Stimulated activated CD8-positive, alpha-beta memory T cell treated with anti-CD3 and anti-CD28 coated beads, Interleukin-15, amount 100 ng/mL, for 48 hours (primary cell): ENCODE data around the gene MBNL1.

Experiments used
- DNase-seq, 2 donors: peaks; one replicate each; pipeline ENCODE4 v3.0.0-alpha.2; 2020; ENCODE audit warnings: low read depth in 2 of 2

The MBNL1 gene

DNA sequence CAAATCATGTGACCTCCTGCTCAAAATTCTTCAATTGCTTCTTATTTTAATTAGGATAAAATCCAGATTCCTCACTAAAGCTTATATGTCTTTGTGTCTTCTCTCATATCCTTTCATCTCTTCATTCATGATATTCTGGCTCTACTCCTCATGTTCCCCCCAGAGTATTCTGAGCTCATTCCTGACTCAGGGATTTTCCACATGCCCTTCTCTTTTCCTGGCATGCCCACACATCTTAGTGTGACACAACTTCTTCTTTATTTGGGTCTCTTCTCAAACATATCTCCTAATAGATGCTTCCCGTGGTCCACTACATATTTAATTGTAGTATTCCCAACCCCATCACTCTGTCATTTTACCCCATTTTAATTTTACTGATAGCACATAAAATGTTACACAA, 15.2 kb upstream of the MBNL1 start:
- no peak for DNase-seq

- no peak for DNase-seq
Measured at GRCh38 chr3:152254041-152254440, 14.7 kb upstream of the MBNL1 start.

DNA sequence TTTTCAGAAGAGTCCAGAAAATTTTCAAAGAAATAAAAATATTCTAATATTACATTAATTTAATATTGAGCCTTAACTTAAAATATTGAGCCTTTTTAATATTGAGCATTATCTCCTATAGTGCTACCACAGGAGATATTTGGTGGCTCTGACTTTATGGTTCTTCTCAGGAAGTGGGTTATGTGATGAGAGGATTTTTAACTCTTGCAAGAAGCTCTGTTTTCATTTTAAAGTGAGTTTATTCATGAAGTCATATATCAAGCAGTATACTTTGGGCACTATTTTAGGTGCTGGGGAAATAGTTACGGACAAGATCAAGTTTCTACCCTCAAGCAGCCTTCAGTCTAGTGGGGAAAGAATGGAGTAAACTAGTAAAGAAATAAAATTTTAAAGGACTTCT, 13.4 kb upstream of the MBNL1 start:
- DNase-seq, result no peak

DNA sequence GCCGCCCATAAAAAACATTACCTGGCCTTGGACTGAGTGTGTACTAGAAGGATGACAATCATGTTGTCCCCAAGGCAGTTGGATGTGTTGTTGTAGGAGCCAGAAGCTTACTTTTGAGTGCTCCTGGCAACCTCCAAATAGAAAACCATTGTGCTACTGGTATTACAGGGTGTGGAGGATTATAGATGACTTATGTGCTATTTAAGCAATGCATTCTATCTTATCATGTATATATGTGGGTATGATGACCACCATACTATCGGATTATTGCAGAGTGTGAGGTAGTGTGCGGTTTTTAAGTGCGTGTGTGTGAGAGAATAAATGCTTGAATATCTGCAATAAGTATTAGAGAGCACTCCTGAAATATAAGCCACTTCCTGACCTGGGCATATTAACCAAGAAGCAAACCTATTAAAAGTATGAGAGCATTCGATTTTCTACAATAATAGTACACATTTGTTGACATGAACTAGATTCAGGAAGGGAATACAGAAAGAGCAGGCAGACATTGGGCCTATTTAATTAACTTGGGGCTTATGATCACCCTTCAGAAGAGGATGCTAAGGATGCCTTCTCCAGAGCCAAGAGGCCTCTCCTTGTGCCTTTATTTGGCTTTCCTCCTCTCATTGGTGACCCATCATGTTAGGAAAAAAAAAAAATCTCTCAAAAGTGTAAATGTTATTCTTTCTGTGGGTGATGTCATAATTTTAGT, 11.7 kb upstream of the MBNL1 start:
- no peak for DNase-seq

- DNase-seq, result no peak
Measured at GRCh38 chr3:152257563-152258035, 11.1 kb upstream of the MBNL1 start.

DNA sequence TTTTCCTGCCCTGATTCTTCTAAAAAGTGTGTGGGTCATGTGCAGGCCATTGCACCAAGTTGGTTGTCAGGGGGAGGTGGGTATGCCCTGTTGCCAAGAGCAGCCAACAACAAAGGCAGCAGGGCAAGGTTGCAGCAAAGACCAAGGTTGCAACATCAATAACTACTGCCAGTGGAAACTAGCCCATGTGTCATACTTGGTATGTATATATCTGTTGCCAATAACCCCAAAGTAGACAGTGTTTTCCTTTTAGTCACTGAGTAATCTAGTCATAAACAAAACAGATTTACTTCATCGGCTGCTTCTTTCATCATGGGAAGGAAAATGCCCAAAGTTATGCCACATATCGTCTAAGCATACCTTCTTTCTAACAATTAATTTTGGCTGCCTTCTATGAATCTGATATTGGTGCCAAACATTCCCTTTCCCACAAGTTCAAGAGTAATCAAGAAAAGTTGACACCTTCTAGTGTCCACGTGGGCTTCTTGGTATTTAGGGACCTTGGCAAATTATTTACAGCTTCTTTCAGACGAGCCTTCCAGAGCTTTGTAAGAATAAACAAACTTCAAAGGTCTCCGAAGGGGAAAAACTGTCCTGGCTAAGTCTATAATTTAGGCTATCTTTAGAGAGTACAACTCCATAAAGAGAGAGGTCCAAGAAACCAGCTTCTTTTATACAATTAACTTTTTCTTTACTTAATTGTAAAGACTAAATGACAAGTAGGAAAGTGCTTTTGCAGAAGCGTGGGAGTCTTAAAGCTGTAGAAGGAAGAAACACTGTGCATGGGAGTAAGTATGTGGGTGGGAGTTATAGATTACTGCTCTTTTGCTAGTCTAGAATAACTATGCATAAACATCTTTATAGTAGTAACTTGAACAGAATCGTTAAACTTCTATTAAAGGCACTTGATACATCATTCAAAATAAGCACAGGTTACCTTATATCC, 10.0 kb upstream of the MBNL1 start:
- peak; percentile 48 to 61 for DNase-seq

DNA sequence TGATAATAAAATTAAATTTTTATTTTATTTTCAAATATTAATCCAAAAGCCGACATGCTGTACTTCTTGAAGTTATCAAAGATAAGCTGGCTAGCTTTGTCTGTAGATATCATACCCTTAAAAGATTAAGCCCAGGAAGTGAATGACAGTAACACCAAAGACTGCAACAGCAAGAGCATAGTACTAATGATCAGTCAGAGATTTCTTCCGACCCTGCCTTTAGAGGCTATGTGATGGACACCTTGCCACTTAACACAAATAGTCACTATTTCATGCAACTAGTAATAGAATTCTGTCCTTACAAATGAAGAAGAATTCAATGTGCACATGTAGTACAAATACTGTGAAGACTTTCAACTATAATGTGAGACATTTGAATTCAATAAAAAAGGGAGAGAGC, 9.3 kb upstream of the MBNL1 start:
- no peak for DNase-seq

- DNase-seq, result no peak
Measured at GRCh38 chr3:152260026-152260425, 8.7 kb upstream of the MBNL1 start.

DNA sequence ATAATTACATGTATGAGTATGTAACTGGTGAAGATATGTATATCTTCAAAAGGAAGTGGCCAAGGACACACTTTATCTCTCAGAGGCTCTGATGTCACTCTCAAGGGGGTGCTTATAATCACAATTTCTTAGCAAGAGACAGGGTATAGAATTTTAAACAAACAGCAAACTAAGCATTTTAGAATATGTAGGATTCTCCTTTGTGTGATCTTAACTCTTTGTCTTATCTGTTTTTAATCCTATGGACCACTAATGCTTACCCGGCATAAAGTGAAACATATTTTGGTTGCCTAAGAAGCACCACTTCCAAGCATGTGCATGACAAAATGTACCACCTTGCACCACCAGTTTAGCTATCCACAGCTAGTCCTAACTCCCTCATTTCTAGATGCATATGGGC, 8.2 kb upstream of the MBNL1 start:
- DNase-seq, result no peak

- DNase-seq, result no peak
Measured at GRCh38 chr3:152261329-152261728, 7.4 kb upstream of the MBNL1 start.

- no peak for DNase-seq
Measured at GRCh38 chr3:152263711-152264110, 5.0 kb upstream of the MBNL1 start.

DNA sequence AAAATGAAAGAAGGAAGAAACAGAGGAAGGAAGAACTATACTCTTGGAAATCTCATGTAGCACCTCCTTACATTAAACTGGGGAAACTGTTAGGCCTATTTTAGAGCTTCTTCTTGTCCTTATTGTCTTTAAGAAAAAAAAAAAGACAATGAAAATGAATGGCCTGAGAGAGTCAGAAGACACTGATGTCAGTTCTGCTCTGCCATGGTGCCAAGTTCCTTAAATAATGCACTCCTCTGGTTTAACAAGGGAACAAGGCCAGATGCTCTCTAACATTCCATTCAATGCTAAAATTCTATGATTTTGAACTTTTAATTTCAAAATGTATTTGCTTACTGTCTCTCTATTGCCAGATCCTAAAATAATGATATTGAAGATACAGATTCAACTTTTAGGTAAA, 4.4 kb upstream of the MBNL1 start:
- no peak for DNase-seq

- DNase-seq, result no peak
Measured at GRCh38 chr3:152266221-152266995, 2.3 kb upstream of the MBNL1 start.

DNA sequence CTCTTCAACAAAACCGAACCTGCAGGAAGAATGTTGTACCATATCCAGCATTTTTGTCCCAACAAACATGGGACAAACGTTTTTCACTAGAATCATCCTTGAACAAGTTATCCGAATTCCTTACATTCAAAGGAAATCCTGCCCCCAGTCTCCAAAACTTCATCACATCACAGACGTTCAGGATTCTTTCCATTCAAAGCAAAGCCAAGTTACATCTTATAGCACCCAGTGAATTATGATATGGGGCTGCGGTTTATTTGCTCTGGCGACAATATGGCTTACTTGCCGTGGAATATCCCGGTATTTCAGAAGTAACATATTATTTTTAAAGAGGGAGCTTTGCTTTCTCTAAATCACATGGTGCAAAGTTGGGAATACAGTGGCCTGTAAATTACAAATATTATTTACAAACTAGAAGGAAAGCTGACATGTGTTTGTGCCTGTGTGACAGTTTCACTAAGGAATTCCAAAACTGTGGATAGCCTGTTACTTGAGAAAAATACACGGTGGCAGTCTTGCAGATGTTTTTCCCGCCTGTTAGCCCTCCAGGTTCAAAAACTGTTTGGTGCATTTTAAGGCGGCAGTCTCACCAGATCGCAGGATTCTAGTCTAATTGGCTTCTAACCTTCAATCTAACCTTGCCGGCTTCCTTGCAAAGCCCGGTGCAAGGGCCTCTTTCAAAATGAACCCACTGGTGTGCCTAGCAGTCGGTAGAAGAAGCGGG, 736 bp upstream of the MBNL1 start:
- no peak for DNase-seq

DNA sequence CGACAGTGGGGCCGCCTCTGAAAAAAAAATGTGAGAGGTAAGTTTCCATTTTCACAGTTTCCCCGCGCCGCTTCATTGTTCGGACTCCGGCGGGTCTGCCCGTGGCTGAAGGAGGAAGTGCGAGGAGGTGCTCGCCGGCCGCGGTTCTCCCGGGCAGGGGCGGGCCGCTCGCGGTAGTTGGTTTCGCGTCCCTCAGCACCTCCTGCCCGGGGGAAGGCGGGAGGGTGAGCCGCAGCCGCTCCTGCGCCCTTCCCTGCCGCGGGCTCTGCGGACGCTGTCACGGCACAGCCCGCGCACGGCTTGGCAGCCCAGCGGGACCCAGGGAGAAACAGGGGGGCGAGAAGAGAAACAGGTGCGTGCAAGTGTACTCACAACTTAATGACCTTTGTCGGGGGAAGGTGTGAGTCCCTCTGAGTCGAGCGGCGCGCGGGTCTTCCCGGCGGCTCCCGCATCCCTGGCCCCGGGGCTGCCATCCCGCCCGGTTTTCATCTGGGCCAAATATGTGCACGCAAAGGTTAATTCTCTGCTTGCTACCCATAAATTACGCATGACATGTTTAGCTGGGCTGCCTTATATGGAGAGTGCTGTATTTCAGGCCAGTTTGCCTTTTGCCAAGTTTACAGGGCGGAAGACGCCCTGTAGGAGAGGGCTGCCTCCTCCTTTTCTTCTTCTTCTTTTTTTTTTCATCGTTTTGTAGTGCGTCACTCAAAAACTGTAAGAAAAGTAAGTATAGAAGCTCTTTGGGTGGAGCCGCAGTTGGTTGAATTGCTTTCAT, 514 bp downstream of the MBNL1 start:
- no peak for DNase-seq

- no peak for DNase-seq
Measured at GRCh38 chr3:152269831-152270734, 1.4 kb downstream of the MBNL1 start.

GRCh38 chr3:152270937-152271336, 2.2 kb downstream of the MBNL1 start:
- no peak for DNase-seq

DNA sequence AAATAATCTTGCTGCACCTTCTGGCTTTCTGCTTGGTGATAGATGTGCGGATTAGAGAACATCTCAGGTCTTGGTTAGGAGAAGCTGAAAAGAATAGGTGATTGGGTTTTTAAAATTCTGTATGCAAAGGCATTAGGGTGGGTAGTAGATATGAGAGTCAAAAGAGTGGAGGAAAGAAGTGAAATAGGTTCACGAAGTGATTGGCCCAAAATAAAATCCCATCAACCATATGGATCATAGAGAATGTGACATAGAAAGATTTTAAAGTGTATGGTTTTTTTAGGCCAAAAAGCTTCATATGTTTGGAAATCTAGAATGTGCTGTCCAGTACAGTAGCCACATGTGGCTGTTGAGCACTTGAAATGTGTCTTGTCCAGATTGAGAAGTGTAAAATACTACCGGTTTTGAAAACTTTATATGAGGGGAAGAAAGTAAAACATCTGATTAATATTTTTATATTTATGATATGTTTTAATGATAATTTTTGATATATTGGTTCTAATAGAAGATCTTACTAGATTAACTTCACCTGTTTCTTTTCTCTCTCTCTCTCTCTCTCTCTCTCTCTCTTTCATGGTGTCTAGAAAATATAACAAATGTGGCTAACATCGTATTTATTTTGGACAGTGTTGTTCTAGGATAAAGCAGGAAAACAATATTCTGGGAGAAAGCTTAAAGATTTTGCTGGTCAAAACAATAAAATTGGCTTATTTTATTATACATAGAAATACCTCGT, 2.9 kb downstream of the MBNL1 start:
- DNase-seq, result no peak

GRCh38 chr3:152272771-152273242, 4.1 kb downstream of the MBNL1 start:
- DNase-seq, result no peak
